Measurements from ENCODE around the gene HSD3B1. TPM values are rescaled to one million over a fixed set of nuclear protein-coding genes. Genes with fewer than 3 reads are reported as not detected.

Gene HSD3B1
- total and polyA plus RNA-seq, 9 of the 15 experiments (the other 6 are each of a cell fraction or from before 2014, with no cell fraction given): not detected

DNA sequence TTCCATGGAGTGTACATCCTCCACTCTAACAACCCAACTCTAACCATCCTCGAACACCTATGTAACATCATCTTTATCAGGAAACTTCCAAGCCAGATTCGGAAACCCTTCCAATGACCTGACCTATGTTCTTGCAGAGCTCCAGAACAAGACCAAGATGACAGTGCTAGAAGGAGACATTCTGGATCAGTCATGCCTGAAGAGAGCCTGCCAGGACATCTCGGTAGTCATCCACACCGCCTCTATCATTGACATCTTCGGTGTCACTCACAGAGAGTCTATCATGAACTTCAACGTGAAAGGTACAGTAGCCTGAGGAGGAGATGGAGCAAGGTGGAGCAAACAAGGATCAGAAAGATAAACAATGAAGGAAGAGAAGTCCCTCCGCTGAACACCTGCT is 36.1 kb upstream of the HSD3B1 start (continued):
- TF ChIP-seq, protein P1, sequence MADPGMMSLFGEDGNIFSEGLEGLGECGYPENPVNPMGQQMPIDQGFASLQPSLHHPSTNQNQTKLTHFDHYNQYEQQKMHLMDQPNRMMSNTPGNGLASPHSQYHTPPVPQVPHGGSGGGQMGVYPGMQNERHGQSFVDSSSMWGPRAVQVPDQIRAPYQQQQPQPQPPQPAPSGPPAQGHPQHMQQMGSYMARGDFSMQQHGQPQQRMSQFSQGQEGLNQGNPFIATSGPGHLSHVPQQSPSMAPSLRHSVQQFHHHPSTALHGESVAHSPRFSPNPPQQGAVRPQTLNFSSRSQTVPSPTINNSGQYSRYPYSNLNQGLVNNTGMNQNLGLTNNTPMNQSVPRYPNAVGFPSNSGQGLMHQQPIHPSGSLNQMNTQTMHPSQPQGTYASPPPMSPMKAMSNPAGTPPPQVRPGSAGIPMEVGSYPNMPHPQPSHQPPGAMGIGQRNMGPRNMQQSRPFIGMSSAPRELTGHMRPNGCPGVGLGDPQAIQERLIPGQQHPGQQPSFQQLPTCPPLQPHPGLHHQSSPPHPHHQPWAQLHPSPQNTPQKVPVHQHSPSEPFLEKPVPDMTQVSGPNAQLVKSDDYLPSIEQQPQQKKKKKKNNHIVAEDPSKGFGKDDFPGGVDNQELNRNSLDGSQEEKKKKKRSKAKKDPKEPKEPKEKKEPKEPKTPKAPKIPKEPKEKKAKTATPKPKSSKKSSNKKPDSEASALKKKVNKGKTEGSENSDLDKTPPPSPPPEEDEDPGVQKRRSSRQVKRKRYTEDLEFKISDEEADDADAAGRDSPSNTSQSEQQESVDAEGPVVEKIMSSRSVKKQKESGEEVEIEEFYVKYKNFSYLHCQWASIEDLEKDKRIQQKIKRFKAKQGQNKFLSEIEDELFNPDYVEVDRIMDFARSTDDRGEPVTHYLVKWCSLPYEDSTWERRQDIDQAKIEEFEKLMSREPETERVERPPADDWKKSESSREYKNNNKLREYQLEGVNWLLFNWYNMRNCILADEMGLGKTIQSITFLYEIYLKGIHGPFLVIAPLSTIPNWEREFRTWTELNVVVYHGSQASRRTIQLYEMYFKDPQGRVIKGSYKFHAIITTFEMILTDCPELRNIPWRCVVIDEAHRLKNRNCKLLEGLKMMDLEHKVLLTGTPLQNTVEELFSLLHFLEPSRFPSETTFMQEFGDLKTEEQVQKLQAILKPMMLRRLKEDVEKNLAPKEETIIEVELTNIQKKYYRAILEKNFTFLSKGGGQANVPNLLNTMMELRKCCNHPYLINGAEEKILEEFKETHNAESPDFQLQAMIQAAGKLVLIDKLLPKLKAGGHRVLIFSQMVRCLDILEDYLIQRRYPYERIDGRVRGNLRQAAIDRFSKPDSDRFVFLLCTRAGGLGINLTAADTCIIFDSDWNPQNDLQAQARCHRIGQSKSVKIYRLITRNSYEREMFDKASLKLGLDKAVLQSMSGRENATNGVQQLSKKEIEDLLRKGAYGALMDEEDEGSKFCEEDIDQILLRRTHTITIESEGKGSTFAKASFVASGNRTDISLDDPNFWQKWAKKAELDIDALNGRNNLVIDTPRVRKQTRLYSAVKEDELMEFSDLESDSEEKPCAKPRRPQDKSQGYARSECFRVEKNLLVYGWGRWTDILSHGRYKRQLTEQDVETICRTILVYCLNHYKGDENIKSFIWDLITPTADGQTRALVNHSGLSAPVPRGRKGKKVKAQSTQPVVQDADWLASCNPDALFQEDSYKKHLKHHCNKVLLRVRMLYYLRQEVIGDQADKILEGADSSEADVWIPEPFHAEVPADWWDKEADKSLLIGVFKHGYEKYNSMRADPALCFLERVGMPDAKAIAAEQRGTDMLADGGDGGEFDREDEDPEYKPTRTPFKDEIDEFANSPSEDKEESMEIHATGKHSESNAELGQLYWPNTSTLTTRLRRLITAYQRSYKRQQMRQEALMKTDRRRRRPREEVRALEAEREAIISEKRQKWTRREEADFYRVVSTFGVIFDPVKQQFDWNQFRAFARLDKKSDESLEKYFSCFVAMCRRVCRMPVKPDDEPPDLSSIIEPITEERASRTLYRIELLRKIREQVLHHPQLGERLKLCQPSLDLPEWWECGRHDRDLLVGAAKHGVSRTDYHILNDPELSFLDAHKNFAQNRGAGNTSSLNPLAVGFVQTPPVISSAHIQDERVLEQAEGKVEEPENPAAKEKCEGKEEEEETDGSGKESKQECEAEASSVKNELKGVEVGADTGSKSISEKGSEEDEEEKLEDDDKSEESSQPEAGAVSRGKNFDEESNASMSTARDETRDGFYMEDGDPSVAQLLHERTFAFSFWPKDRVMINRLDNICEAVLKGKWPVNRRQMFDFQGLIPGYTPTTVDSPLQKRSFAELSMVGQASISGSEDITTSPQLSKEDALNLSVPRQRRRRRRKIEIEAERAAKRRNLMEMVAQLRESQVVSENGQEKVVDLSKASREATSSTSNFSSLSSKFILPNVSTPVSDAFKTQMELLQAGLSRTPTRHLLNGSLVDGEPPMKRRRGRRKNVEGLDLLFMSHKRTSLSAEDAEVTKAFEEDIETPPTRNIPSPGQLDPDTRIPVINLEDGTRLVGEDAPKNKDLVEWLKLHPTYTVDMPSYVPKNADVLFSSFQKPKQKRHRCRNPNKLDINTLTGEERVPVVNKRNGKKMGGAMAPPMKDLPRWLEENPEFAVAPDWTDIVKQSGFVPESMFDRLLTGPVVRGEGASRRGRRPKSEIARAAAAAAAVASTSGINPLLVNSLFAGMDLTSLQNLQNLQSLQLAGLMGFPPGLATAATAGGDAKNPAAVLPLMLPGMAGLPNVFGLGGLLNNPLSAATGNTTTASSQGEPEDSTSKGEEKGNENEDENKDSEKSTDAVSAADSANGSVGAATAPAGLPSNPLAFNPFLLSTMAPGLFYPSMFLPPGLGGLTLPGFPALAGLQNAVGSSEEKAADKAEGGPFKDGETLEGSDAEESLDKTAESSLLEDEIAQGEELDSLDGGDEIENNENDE (IDR thresholded peaks at IDR 0.05; ENCODE audit: low read depth, low read length): no peak
